Transverse colon (tissue), 4 donors: ENCODE measurements around the gene VAT1. TPM values are rescaled to one million over a fixed set of nuclear protein-coding genes. Genes with fewer than 3 reads are reported as not detected.
"Not testable (repeated sequence)": the region's sequence is repeated elsewhere in the genome, so short reads cannot be mapped to it uniquely, and the experiment has no call there.

Source experiments
- DNase-seq: peaks from one replicate; pipeline ENCODE4 v3.0.0-alpha.2; 2019
- H3K27ac ChIP-seq, 4 donors: fragments of 200-600 bp; sonication (generic); 2 replicates each; pipeline ENCODE4 v1.5.1; 2016 to 2018; ENCODE audit warnings: inconsistent platforms in 4 of 4
- H3K27me3 ChIP-seq: fragments of 200-600 bp; sonication (generic); 2 replicates; pipeline ENCODE4 v1.5.1; 2017; ENCODE audit warnings: inconsistent platforms
- H3K36me3 ChIP-seq, 4 donors: fragments of 200-600 bp; sonication (generic); 2 replicates each; pipeline ENCODE4 v1.5.1; 2017 to 2019; ENCODE audit warnings: inconsistent platforms in 4 of 4
- H3K4me1 ChIP-seq, 4 donors: fragments of 200-600 bp; sonication (generic); 2 replicates each; pipeline ENCODE4 v1.5.1; 2017 to 2020; ENCODE audit warnings: inconsistent platforms in 4 of 4
- H3K4me3 ChIP-seq, 4 donors: fragments of 200-600 bp; sonication (generic); 1 replicate in 1 of 4; 2 replicates in 3 of 4; pipeline versions ENCODE4 v1.5.1 to v1.6.1; 2017 to 2019; ENCODE audit warnings: inconsistent platforms in 4 of 4
- H3K9me3 ChIP-seq, 2 donors: fragments of 200-600 bp; sonication (generic); 2 replicates each; pipeline ENCODE4 v1.5.1; 2017 to 2019; ENCODE audit warnings: inconsistent platforms in 2 of 2
- EP300 ChIP-seq: sonication (generic); formaldehyde crosslinking; IDR thresholded peaks from one replicate; pipeline ENCODE4 v1.6.1; 2017; ENCODE audit warnings: antibody characterized with exemption, low read depth
- POLR2A ChIP-seq: fragments of 450-650 bp; IDR thresholded peaks from one replicate; pipeline ENCODE4 v1.6.1; 2016; ENCODE audit warnings: antibody characterized with exemption, mild to moderate bottlenecking, moderate library complexity
- POLR2AphosphoS5 ChIP-seq, 3 donors: sonication (generic); formaldehyde crosslinking; IDR thresholded peaks; one replicate each; pipeline ENCODE4 v1.6.1; 2016; ENCODE audit warnings: antibody characterized with exemption in 3 of 3
- WGBS, 2 donors: methylation state at CpG; one replicate each; pipeline ENCODE4 v1.1.5; 2018; ENCODE audit warnings: low coverage in 1 of 2; 5-methylcytosine and 5-hydroxymethylcytosine counted together
- in situ Hi-C, 4 donors: fragments of 200-750 bp; cut with MboI; loops; one replicate each; pipeline versions ENCODE4 v1.15.0 to v1.15.1; 2017; ENCODE audit warnings: low sequenced_read_pairs in 3 of 4, low pct_ligation_motif_present in 1 of 4, low pct_unique_long_range_greater_than_20kb in 1 of 4
- intact Hi-C: fragments of 100-400 bp; cut with DNase I; formaldehyde crosslinking; loops from one replicate; pipeline ENCODE4 v1.15.1; 2023; ENCODE audit warnings: low total_unique reads
- total RNA-seq, 4 donors: library from RNA; depleted of rRNA; stranded (reverse); fragments of >200 nt; gene quantifications; one replicate each; pipeline ENCODE4 v1.1.0, GENCODE V29; 2016
- TF ChIP-seq, protein P1 (sequence below), 5 experiments: fragments of 200-600 bp in 3 of 5; fragments of 450-650 bp in 2 of 5; sonication (generic) in 3 of 5; IDR thresholded peaks; 1 replicate in 2 of 5; 2 replicates in 3 of 5; pipeline ENCODE4 v1.5.1; 2016 to 2017; ENCODE audit warnings: antibody characterized with exemption in 5 of 5, inconsistent platforms in 3 of 5, mild to moderate bottlenecking in 2 of 5, moderate library complexity in 1 of 5

VAT1 gene
- total RNA-seq, 4 donors from 2014 or later, result 26.2 to 94.1 (median 65.7) TPM

DNA sequence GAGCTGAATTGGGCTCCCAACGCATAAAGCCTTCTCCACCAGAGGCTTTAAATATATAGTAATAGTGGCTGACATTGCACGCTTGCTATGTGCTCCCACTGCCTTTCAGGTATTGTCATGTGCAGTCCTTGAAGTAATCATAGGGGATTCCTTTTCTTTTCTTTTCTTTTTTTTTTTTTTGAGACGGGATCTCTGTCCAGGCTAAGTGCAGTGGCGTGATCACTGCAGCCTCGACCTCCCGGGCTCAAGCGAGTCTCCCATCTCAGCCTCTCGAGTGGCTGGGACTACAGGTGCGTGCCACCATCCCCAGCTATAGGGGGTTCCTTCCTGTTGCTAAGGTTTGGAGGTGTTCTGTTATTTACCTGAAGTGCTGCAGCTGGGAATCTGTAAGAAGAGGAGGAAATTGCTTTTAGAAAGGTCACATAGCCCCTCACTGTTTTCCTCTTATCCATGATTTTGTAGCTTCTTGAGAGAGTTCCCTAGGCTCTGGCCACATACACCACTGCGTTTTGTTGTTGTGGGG, 23.1 kb downstream of the VAT1 start:
- H3K27me3 ChIP-seq, result no peaks in the 10 kb centered on the region
- no peaks in the 10 kb centered on the region for H3K9me3 ChIP-seq
- TF ChIP-seq EP300, result no peak
- TF ChIP-seq POLR2AphosphoS5 (IDR thresholded peaks at IDR 0.05), result no peak
- TF ChIP-seq, protein P1, sequence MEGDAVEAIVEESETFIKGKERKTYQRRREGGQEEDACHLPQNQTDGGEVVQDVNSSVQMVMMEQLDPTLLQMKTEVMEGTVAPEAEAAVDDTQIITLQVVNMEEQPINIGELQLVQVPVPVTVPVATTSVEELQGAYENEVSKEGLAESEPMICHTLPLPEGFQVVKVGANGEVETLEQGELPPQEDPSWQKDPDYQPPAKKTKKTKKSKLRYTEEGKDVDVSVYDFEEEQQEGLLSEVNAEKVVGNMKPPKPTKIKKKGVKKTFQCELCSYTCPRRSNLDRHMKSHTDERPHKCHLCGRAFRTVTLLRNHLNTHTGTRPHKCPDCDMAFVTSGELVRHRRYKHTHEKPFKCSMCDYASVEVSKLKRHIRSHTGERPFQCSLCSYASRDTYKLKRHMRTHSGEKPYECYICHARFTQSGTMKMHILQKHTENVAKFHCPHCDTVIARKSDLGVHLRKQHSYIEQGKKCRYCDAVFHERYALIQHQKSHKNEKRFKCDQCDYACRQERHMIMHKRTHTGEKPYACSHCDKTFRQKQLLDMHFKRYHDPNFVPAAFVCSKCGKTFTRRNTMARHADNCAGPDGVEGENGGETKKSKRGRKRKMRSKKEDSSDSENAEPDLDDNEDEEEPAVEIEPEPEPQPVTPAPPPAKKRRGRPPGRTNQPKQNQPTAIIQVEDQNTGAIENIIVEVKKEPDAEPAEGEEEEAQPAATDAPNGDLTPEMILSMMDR (IDR thresholded peaks at IDR 0.05), result no peak
- TF ChIP-seq POLR2A, result no peak
- peak overlapping the region; percentile 91 to 98 (median 94) for H3K27ac ChIP-seq
- DNase-seq, result no peak
- in situ Hi-C loops (no loop called here), intact Hi-C loops (no loop called here)
- peaks cover 16 to 27% (median 21%) of the 10 kb centered on the region in 4 donors for H3K4me1 ChIP-seq
- 3 to 8% methylated on average over 8 to 10 of the region's 10 CpGs for WGBS, 2 donors
- H3K4me3 ChIP-seq, result peak overlapping the region; percentile 62 to 91 (median 71)
- H3K36me3 ChIP-seq, result peaks cover 0 to 31% (median 17%) of the 10 kb centered on the region in 4 donors

GRCh38 chr17:42997984-42998938, 23.9 kb downstream of the VAT1 start, which contains the start of gene RPL27:
Gene RPL27 (plus strand): TSS chr17:42998419. CDS start chr17:42998751, 332 bp downstream.
- Histone ChIP-seq H3K27me3 (no peaks in the 10 kb centered on the region), H3K9me3 (no peaks in the 10 kb centered on the region), H3K36me3 (peaks cover 0 to 31% (median 16%) of the 10 kb centered on the region in 4 donors), H3K4me3 (peak within 1 kb of the TSS; percentile 62 to 91 (median 71)), H3K27ac (peak within 1 kb of the TSS; percentile 91 to 98 (median 94)), H3K4me1 (peaks cover 16 to 27% (median 21%) of the 10 kb centered on the region in 4 donors)
- intact Hi-C loops (no loop called here), in situ Hi-C loops (no loop called here)
- peak; percentile 92 to 93 (median 92) for TF ChIP-seq POLR2AphosphoS5 (IDR thresholded peaks at IDR 0.05)
- TF ChIP-seq, protein P1 (IDR thresholded peaks at IDR 0.05), result peak; percentile 83 to 99 (median 91)
- peak; percentile 27 for TF ChIP-seq EP300
- peak; percentile 91 for TF ChIP-seq POLR2A
- peak; percentile 99 for DNase-seq
- WGBS, 2 donors, result 0 to 1% methylated on average over 1 to 41 of the region's 49 CpGs

- peaks cover 16 to 27% (median 21%) of the 10 kb centered on the region in 4 donors for H3K4me1 ChIP-seq
- peak overlapping the region; percentile 91 to 98 (median 94) for H3K27ac ChIP-seq
- DNase-seq, result no peak
- no peaks in the 10 kb centered on the region for H3K27me3 ChIP-seq
- in situ Hi-C loops (no loop called here), intact Hi-C loops (no loop called here)
- H3K9me3 ChIP-seq, result no peaks in the 10 kb centered on the region
- peaks cover 0 to 28% (median 12%) of the 10 kb centered on the region in 4 donors for H3K36me3 ChIP-seq
- no peak for TF ChIP-seq POLR2AphosphoS5 (IDR thresholded peaks at IDR 0.05)
- TF ChIP-seq POLR2A, result no peak
- no peak for TF ChIP-seq EP300
- TF ChIP-seq, protein P1 (IDR thresholded peaks at IDR 0.05), result no peak
- H3K4me3 ChIP-seq, result peak overlapping the region in 2 of 4 donors; percentile 8 to 44
- WGBS, 2 donors, result 8% methylated on average over 5 of the region's 5 CpGs; no CpG with 5 or more reads in 1 of the 2 donors
Measured at GRCh38 chr17:42997390-42997983, 24.7 kb downstream of the VAT1 start.

DNA sequence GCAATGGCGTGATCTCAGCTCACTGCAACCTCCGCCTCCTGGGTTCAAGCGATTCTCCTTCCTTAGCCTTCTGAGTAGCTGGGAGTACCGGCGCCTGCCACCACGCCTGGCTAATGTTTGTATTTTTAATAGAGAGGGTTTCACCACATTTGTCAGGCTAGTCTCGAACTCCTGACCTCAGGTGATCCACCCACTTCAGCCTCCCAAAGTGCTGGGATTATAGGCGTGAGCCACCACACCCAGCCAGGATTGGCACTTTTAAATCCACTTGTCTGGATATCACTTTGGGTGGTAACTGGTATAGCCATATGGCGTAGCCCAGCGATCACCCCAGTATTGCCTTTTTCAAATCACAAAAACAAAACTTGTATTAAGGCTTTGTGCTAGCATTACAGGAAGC, 28.3 kb downstream of the VAT1 start:
- in situ Hi-C loops, DNase-seq, H3K27me3 ChIP-seq, H3K4me3 ChIP-seq, H3K27ac ChIP-seq, intact Hi-C loops, H3K9me3 ChIP-seq, H3K4me1 ChIP-seq: not testable (repeated sequence)
- WGBS, 2 donors, result 82% methylated on average over 2 to 10 of the region's 10 CpGs
- peaks cover 0 to 30% (median 9%) of the 10 kb centered on the region in 4 donors for H3K36me3 ChIP-seq
